Tracheal epithelial cell (primary cell): ENCODE results near the gene PLG. TPM values are rescaled to one million over a fixed set of nuclear protein-coding genes. Genes with fewer than 3 reads are reported as not detected.

ENCODE experiments used
- total RNA-seq: library from RNA; depleted of rRNA; stranded (reverse); fragments of >200 nt; gene quantifications from 2 replicates; pipeline ENCODE4 v1.2.1, GENCODE V29; 2014

PLG gene
- not detected in 2 replicates for total RNA-seq

DNA sequence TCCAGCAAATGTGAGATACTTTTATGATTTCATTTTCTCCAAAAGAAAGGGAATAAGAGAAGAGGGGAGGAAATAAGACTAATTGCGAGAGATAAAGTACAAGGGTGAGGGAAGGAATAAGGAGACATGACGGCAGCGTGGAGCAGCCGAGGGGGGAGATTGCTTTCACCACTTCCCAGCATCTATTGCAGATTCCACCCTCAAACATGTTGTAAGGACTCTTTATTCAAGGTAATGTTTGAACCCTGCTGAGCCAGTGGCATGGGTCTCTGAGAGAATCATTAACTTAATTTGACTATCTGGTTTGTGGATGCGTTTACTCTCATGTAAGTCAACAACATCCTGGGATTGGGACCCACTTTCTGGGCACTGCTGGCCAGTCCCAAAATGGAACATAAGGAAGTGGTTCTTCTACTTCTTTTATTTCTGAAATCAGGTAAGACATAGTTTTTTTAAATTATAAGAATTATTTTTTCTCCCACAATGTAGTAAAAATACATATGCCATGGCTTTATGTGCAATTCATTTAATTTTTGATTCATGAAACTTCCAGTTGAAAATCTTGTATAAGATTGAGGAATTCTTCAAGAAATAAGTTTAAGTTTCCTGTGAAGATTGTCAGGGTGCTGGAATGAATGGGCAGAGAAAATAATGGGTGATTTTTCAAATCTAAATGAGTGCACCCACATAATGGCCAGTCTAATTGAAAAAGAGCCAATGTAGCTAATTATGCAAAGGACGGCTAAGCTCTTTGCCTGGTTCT, at the start of gene PLG:
Gene PLG (plus strand): TSS at position 327 of the 763 bp plus-strand sequence. CDS start 61 bp downstream, at position 388.

DNA sequence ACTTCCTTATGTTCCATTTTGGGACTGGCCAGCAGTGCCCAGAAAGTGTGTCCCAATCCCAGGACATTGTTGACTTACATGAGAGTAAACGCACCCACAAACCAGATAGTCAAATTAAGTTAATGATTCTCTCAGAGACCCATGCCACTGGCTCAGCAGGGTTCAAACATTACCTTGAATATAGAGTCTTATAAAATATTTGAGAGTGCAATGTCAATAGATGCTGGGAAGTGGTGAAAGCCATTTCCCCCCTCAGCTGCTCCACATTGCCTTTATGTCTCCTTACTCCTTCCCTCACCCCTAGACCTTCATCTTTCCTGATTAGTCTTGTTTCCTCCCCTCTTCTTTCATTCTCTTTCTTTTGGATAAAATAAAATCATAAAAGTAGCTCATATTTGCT, 37.8 kb upstream of the PLG start, which contains the start of gene LPA:
Gene LPA (minus strand): TSS at position 78 of the 400 bp plus-strand sequence. CDS start 61 bp downstream, at position 17.

Other genes with a start within 250 kb of the PLG start
- gene LPA, start 38.0 kb upstream of the PLG start, total RNA-seq, result 0.24 TPM in 1 of 2 replicates, not detected in the other